GM12874 (cell line): ENCODE results near the gene CNTN2.

Source experiments
- CTCF ChIP-seq: IDR thresholded peaks from 2 replicates; pipeline ENCODE4 v1.5.1; 2011; ENCODE audit warnings: low read depth, mild to moderate bottlenecking, control low read depth, low read length, moderate library complexity; ENCODE audit not compliant: insufficient read depth

CNTN2 gene

GRCh38 chr1:205003358-205004131 is 39.5 kb upstream of the CNTN2 start:
- TF ChIP-seq CTCF: no peak

DNA sequence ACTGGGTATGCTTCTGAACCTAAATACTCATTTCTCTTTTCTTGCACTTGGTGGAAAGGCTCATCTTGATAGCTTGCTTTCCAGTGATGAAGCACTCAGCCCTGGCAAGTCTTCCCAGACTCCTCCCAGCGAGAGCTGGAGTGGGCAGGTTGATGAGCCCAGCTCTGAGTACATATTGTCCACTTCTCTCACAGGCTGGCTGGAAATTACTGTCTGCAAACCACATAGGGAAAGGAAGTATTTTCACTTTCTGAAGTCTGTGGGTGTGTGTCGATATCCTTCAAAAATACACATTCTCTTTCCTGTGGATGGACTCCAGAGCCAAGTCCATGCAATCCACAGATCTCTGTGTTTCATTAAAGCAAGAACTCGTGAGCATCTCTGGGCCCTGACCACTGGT is 38.7 kb upstream of the CNTN2 start:
- TF ChIP-seq CTCF: no peak

- no peak for TF ChIP-seq CTCF
Observed at GRCh38 chr1:205008896-205009295, 34.1 kb upstream of the CNTN2 start.

GRCh38 chr1:205009670-205010069 is 33.3 kb upstream of the CNTN2 start:
- no peak for TF ChIP-seq CTCF

DNA sequence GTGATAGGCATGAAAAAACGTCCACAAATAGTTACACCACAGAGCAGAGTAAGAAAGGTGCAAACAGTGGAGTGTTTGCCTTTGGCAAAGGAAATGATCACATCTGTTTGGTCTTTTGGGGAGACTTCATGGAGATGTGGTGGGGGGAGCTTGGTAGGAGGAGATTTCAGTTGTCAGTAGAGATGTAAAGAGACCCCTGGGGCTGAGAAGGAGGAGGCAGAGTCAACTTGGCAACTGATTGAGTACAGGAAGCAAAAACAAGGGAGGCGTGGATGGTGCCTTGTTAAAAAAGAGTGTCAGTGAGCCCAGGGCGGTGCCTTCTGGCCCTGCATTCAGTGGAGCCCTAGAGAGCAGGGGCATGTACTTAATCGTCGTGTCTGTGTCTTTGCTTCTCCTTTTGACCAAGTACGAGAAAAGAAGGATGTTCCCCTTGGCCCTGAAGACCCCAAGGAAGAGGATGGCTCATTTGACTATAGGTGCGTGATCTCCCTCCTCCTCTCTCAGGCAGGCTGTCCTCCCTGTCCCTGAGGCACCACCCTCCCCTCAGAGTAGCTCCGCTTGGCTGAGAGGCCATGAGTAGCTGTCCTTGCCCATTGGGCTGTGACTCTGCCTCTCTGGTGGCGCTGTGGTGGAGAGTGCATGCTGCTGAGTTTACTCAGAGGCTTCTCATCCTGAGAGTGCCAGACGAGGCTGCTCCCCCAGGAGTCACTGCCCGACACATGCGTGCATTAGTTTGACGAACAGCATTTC is 30.4 kb upstream of the CNTN2 start:
- no peak for TF ChIP-seq CTCF

DNA sequence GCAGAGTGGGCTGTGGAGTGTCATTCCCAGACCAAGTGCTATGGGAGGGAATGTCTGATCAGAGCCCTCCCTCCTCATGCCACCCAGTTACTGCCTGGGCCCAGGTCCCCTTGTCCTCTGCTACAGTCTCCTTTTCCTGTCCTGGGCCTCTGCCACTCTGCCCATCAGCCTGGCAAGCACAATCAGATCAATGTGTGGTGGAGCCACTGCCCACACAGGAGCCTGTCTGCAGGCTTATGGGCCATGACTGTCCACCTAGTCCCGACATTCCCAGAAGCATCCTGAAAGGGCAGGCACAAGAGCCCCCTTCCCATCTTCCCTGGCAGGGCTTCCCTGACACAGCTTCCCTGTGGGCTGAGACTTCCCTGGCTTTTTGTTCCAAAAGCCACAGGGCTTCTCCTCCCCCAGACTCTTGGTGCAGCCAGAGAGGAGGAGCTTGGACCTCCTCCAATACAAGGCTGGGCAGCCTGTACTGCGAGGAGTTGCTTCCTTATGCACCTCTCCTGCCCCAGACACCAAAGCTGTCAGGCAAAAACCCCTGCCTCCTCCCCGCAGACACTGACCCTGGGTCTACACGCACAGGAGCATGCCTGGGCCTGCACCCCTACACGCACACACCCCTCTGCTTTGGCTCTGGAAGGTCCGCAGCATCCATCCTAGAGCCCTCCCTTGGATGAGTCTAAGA is 29.2 kb upstream of the CNTN2 start:
- TF ChIP-seq CTCF: no peak

- no peak for TF ChIP-seq CTCF
Observed at GRCh38 chr1:205014783-205015182, 28.2 kb upstream of the CNTN2 start.
